Hepatocyte (in vitro differentiated cells): ENCODE measurements around the gene ANKEF1.

Experiments used
- EZH2 ChIP-seq: fragments of 200-600 bp; sonication (generic); IDR thresholded peaks from 2 replicates; pipeline ENCODE4 v1.6.1; 2016; ENCODE audit warnings: antibody characterized with exemption, mild to moderate bottlenecking, borderline replicate concordance
- EZH2phosphoT487 ChIP-seq: fragments of 200-600 bp; sonication (generic); IDR thresholded peaks from one replicate; pipeline ENCODE4 v1.6.1; 2018; ENCODE audit warnings: antibody characterized with exemption, mild to moderate bottlenecking, low read depth, moderate library complexity; ENCODE audit not compliant: unreplicated experiment, severe bottlenecking
- TF ChIP-seq, protein P1 (sequence below): fragments of 200-600 bp; sonication (generic); IDR thresholded peaks from 2 replicates; pipeline ENCODE4 v1.5.1; 2016; ENCODE audit warnings: antibody characterized with exemption, mild to moderate bottlenecking; ENCODE audit not compliant: poor library complexity

DNA sequence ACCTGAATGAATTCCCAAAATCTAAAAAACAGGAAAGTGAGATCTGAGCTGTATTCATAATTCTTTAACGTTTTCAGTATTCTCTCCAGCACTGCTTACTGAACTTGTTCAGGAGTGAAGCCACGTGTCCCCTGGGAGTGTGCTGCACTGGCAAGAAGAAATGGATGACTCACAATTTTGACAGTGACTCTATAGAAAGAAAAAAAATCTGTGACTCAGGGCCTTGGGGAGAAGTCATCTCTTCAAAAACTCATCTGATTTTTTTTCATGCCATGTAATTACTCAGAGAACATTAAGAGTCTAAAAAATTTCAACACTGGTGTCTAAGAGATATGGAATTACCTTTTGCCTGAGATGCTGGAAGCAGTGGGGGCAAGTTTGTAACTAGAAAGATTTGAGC is 39.7 kb downstream of the ANKEF1 start:
- TF ChIP-seq, protein P1, sequence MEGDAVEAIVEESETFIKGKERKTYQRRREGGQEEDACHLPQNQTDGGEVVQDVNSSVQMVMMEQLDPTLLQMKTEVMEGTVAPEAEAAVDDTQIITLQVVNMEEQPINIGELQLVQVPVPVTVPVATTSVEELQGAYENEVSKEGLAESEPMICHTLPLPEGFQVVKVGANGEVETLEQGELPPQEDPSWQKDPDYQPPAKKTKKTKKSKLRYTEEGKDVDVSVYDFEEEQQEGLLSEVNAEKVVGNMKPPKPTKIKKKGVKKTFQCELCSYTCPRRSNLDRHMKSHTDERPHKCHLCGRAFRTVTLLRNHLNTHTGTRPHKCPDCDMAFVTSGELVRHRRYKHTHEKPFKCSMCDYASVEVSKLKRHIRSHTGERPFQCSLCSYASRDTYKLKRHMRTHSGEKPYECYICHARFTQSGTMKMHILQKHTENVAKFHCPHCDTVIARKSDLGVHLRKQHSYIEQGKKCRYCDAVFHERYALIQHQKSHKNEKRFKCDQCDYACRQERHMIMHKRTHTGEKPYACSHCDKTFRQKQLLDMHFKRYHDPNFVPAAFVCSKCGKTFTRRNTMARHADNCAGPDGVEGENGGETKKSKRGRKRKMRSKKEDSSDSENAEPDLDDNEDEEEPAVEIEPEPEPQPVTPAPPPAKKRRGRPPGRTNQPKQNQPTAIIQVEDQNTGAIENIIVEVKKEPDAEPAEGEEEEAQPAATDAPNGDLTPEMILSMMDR, result no peak
- TF ChIP-seq EZH2phosphoT487 (no peak), EZH2 (no peak)
